ENCODE data around the gene PFDN4. TPM values are rescaled to one million over a fixed set of nuclear protein-coding genes. Genes with fewer than 3 reads are reported as not detected.

PFDN4 gene
- total RNA-seq, 1 experiment from 2014 or later: 61.8 TPM

DNA sequence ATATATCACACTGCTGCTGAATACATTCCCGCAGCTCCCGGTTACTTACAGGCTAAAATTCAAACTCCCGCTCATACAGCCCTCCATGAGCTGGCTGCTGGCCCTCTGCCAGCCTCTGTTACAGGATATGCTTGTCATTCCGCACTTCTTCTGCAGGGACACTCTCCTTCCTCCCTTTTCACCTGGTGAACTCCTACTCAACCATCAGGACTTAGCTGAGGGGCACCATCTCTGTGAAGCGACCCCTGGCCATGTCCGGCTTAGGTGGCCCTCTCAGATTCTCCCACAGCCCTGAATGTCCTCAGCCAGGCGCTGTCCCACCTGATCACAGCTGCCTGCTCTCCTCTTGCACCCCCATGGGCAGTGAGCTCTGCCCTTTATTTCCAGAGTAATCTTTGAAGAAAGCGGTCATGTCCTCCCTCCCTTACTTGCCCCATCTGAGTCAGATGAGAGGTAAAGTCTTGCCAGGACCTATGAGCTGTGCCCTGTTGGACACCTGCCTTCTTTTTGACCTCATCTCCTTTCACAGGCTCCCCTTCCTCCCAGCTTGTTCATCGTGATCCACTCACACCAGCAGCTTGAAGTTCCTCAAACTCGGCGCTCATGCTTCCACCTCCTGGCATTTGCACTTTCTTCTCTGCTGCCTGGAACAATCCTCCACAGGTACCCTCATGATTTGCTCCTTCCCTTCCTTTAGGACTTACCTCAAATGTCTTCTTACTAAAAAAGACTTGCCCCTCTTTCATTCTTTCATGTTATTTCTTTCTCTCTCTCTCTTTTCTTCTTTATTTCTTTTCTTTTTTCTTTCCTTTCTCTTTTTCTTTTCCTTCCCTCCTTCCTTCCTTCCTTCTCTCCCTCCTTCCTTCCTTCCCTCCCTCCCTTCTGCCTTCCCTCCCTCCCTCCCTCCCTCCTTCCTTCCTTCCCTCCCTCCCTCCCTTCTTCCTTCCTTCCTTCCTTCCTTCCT is 39.7 kb upstream of the PFDN4 start:
- H3K27ac Mint-ChIP-seq (ENCODE audit: unreplicated experiment): peak overlapping the region; percentile 83

DNA sequence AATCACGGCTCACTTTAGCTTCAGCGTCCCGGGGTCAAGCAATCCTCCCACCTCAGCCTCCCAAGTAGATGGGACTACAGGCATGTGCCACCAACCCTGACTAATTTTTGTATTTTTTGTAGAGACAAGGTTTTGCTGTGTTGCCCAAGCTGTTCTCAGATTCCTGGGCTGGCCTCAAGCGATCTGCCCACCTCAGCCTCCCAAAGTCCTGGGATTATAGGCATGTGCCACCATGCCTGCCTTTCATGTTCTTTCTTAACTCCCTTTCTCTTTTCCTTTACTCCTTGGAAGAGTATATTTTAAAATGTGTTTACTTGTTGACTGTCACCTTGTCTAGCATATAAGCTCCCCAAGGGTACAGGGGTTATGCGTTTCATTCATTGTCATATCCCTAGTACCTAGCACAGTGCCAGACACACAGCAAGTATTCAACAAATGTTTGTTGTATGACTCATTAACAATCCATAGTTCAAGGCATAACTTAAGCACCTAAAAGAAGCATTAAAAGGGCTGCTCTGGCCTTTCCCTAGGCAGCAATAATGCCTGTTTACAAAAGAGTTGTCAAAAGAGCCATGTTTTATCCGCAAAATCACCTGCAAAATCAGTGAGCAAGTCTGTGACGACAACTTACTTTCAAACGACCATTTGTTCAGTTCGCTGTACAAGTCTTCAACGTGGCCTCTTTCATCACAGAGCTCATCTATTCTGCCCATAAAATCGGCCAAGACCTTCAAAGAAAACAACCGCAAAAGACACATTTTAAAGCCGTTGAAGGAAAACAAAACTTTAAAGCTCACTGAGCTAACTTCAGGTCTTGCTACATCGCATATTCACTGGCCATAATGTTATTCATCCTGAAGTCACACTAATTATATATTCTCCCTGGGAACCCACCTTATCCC is 38.7 kb upstream of the PFDN4 start:
- TF ChIP-seq, protein P1, sequence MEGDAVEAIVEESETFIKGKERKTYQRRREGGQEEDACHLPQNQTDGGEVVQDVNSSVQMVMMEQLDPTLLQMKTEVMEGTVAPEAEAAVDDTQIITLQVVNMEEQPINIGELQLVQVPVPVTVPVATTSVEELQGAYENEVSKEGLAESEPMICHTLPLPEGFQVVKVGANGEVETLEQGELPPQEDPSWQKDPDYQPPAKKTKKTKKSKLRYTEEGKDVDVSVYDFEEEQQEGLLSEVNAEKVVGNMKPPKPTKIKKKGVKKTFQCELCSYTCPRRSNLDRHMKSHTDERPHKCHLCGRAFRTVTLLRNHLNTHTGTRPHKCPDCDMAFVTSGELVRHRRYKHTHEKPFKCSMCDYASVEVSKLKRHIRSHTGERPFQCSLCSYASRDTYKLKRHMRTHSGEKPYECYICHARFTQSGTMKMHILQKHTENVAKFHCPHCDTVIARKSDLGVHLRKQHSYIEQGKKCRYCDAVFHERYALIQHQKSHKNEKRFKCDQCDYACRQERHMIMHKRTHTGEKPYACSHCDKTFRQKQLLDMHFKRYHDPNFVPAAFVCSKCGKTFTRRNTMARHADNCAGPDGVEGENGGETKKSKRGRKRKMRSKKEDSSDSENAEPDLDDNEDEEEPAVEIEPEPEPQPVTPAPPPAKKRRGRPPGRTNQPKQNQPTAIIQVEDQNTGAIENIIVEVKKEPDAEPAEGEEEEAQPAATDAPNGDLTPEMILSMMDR (IDR thresholded peaks at IDR 0.05; ENCODE audit: unreplicated experiment): no peak
- intact Hi-C loops (cut with micrococcal nuclease; ENCODE audit: unreplicated experiment): loop anchor here (2.0 kb wide), 1 partner anchor 36 kb away; no protein-coding TSS in a partner anchor
- TSS peak; percentile 3 for BruUV-seq (replicated peaks)
- Mint-ChIP-seq H3K4me3 (ENCODE audit: low read depth, unreplicated experiment) (peak overlapping the region; percentile 43), H3K27me3 (ENCODE audit: unreplicated experiment) (no peaks in the 10 kb centered on the region), H3K9me3 (ENCODE audit: low read depth, unreplicated experiment) (no peaks in the 10 kb centered on the region), H3K27ac (ENCODE audit: unreplicated experiment) (peak overlapping the region; percentile 83), H3K36me3 (ENCODE audit: insufficient read depth, unreplicated experiment) (peaks cover 97% of the 10 kb centered on the region), H3K4me1 (ENCODE audit: low read depth, unreplicated experiment) (peaks cover 62% of the 10 kb centered on the region)
- CTCF ChIA-PET: interaction anchor here (1.0 to 2.2 kb wide), 6 partner anchors 20 to 65 kb away, joined by 3 to 15 read pairs (median 5); no protein-coding TSS in a partner anchor
- no peak for DNase-seq

More for the DNA sequence above, 39.7 kb upstream of the PFDN4 start:
- DNase-seq: peak; percentile 85
- Mint-ChIP-seq H3K9me3 (ENCODE audit: low read depth, unreplicated experiment) (no peaks in the 10 kb centered on the region), H3K27me3 (ENCODE audit: unreplicated experiment) (no peaks in the 10 kb centered on the region), H3K4me3 (ENCODE audit: low read depth, unreplicated experiment) (peak overlapping the region; percentile 43), H3K4me1 (ENCODE audit: low read depth, unreplicated experiment) (peaks cover 63% of the 10 kb centered on the region), H3K36me3 (ENCODE audit: insufficient read depth, unreplicated experiment) (peaks cover 97% of the 10 kb centered on the region)
- BruUV-seq (replicated peaks): no TSS peak
- intact Hi-C loops (cut with micrococcal nuclease; ENCODE audit: unreplicated experiment): loop anchor here (2.0 kb wide), 1 partner anchor 35 kb away; no protein-coding TSS in a partner anchor
- CTCF ChIA-PET: interaction anchor here (0.6 to 2.2 kb wide), 7 partner anchors 13 to 71 kb away, joined by 3 to 15 read pairs (median 4); no protein-coding TSS in a partner anchor
- TF ChIP-seq, protein P1 (IDR thresholded peaks at IDR 0.05; ENCODE audit: unreplicated experiment): no peak

DNA sequence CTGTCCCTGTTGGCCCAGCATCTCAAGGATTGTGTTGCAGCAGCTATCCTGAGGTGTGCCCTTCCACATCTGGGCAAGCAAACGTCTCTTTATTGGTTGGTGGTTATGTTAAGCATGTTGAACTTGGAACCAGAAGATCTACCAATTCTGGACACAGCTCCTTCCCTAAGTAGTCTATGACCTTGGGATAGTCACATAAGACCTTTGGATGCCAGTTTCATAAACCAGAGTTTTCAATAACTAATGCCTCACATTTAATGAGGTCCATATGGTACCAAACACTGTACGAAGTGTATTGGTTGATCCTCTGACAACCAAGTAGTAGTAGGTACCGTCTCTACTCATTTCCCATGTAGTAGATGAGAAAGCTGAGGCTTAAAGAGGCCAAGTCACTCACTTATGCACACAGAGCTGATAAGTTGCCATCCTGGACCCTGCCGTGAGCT is 37.8 kb upstream of the PFDN4 start:
- TF ChIP-seq, protein P1 (IDR thresholded peaks at IDR 0.05; ENCODE audit: unreplicated experiment): no peak
- intact Hi-C loops (cut with micrococcal nuclease; ENCODE audit: unreplicated experiment): no loop called here
- no peaks in the 10 kb centered on the region for H3K27me3 Mint-ChIP-seq (ENCODE audit: unreplicated experiment)
- peaks cover 67% of the 10 kb centered on the region for H3K4me1 Mint-ChIP-seq (ENCODE audit: low read depth, unreplicated experiment)
- H3K36me3 Mint-ChIP-seq (ENCODE audit: insufficient read depth, unreplicated experiment): peaks cover 97% of the 10 kb centered on the region
- DNase-seq: no peak
- CTCF ChIA-PET: interaction anchor here (0.7 to 1.5 kb wide), 6 partner anchors 10 to 64 kb away, joined by 3 to 5 read pairs (median 4); no protein-coding TSS in a partner anchor
- H3K4me3 Mint-ChIP-seq (ENCODE audit: low read depth, unreplicated experiment): peak overlapping the region; percentile 43
- BruUV-seq (replicated peaks): no TSS peak
- H3K9me3 Mint-ChIP-seq (ENCODE audit: low read depth, unreplicated experiment): no peaks in the 10 kb centered on the region
- peak overlapping the region; percentile 83 for H3K27ac Mint-ChIP-seq (ENCODE audit: unreplicated experiment)

DNA sequence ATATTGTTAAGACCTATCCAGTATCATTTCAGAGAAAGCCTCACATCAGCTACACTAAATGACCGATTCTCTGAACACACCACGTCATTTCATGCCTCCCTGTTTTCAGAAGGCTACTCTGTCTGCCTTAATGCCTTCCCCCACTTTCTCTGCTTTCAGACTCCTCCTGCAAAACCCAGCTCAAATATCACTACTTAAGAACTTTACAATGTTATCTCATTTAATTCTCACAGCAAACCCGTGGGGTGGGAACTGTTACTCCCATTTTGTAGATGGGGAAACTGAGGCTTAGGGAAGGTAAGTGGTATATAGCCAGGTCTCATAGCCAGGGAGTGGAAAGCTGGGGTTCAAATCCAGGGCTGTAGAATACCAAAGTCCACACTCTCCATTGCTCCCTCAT is 36.9 kb upstream of the PFDN4 start:
- peaks cover 88% of the 10 kb centered on the region for H3K36me3 Mint-ChIP-seq (ENCODE audit: insufficient read depth, unreplicated experiment)
- intact Hi-C loops (cut with micrococcal nuclease; ENCODE audit: unreplicated experiment): no loop called here
- BruUV-seq (replicated peaks): no TSS peak
- no peaks in the 10 kb centered on the region for H3K27me3 Mint-ChIP-seq (ENCODE audit: unreplicated experiment)
- DNase-seq: no peak
- TF ChIP-seq, protein P1 (IDR thresholded peaks at IDR 0.05; ENCODE audit: unreplicated experiment): no peak
- peaks cover 72% of the 10 kb centered on the region for H3K4me1 Mint-ChIP-seq (ENCODE audit: low read depth, unreplicated experiment)
- CTCF ChIA-PET: interaction anchor here (0.7 to 1.4 kb wide), 3 partner anchors 8 to 38 kb away, joined by 3 read pairs; no protein-coding TSS in a partner anchor
- H3K4me3 Mint-ChIP-seq (ENCODE audit: low read depth, unreplicated experiment): peak overlapping the region; percentile 86
- no peaks in the 10 kb centered on the region for H3K9me3 Mint-ChIP-seq (ENCODE audit: low read depth, unreplicated experiment)
- peak overlapping the region; percentile 90 for H3K27ac Mint-ChIP-seq (ENCODE audit: unreplicated experiment)
